Measurements from ENCODE around the gene PADI4. TPM values are rescaled to one million over a fixed set of nuclear protein-coding genes. Genes with fewer than 3 reads are reported as not detected.

PADI4 gene
- total and polyA plus RNA-seq, 2 donors (not counting 3 experiments of a cell fraction or from before 2014, with no cell fraction given), result not detected

DNA sequence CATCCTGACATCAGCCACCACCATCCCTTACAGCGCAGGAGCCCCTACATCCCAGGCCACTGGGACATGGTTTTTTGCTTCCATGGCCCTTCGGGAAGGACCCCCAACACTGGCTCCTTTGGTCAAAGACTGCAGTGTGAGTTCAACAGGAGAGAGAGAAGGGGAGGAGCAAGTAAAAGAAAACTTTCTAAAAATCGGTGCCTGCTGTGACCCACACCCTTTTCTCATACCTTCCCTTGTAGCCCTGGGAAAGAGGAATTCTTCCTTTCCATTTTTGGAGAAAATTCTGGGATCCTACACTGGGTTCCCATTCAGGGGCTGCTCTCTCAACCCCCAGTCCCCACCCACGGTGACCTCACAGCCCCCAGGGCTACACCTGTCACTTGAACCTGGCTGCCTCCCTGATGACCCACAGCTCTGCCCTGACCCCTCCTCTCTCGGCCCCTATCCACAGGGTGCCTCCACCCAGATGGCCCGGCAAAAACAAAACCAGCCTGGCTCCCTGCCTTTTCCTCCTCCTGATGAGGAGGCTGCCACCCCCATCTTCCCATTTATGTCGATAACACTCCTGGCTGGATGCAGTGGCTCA lies 7.6 kb downstream of the PADI4 start:
- Histone ChIP-seq H4K20me1 (replicated peaks; ENCODE audit: control insufficient read depth, extremely low read depth, insufficient read depth, low read length) (no peaks in the 10 kb centered on the region), H3K36me3 (ENCODE audit: control insufficient read depth in 2 of 2, extremely low read depth in 1 of 2, insufficient read depth in 2 of 2, low read length in 2 of 2) (no peaks in the 10 kb centered on the region), H3K27me3 (ENCODE audit: control insufficient read depth in 2 of 2, insufficient read depth in 2 of 2, low read length in 2 of 2) (no peaks in the 10 kb centered on the region), H3K9me3 (replicated peaks; ENCODE audit: control insufficient read depth, insufficient read depth, low read length) (no peaks in the 10 kb centered on the region), H3K9ac (replicated peaks; ENCODE audit: extremely low read depth, insufficient read depth, low read length) (no peak overlapping the region), H3K4me3 (replicated peaks in 1 of 3; ENCODE audit: insufficient read depth in 1 of 3, low read depth in 1 of 3, low read length in 3 of 3) (no peak overlapping the region), H3K4me2 (ENCODE audit: insufficient read depth, low read length) (no peak overlapping the region), H3K9me1 (replicated peaks; ENCODE audit: control insufficient read depth, extremely low read depth, insufficient read depth, low read length) (no peaks in the 10 kb centered on the region), H3K4me1 (ENCODE audit: control insufficient read depth, extremely low read depth, insufficient read depth, low read length) (no peaks in the 10 kb centered on the region), H3K27ac (ENCODE audit: insufficient read depth, low read depth, low read length) (no peak overlapping the region), H3K79me2 (ENCODE audit: control insufficient read depth, insufficient read depth, low read length) (no peaks in the 10 kb centered on the region), H2AFZ (ENCODE audit: low read depth, low read length) (no peak overlapping the region)
- dilution Hi-C loops (cut with MboI; ENCODE audit: extremely low pct_ligation_motif_present, low sequenced_read_pairs), result no loop called here
- TF ChIP-seq, protein P1, sequence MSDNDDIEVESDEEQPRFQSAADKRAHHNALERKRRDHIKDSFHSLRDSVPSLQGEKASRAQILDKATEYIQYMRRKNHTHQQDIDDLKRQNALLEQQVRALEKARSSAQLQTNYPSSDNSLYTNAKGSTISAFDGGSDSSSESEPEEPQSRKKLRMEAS (IDR thresholded peaks at IDR 0.05; ENCODE audit: insufficient read depth, insufficient read length), result no peak
- no peak for TF ChIP-seq POLR2A (IDR thresholded peaks at IDR 0.05; ENCODE audit: low read depth, low read length)
- TF ChIP-seq FOS (IDR thresholded peaks at IDR 0.05; ENCODE audit: borderline replicate concordance, insufficient read depth, low read length), result no peak
- TF ChIP-seq POLR2AphosphoS5 (IDR thresholded peaks at IDR 0.05; ENCODE audit: insufficient read depth, low read depth, low read length), result no peak
- TF ChIP-seq EZH2 (IDR thresholded peaks at IDR 0.05; ENCODE audit: borderline replicate concordance, low read depth, low read length, severe bottlenecking), result no peak
- TF ChIP-seq MYC (IDR thresholded peaks at IDR 0.05; ENCODE audit: low read depth, low read length), result no peak
- TF ChIP-seq JUN (IDR thresholded peaks at IDR 0.05; ENCODE audit: borderline replicate concordance, insufficient read depth, insufficient read length, low read depth), result no peak
- TF ChIP-seq, protein P2, sequence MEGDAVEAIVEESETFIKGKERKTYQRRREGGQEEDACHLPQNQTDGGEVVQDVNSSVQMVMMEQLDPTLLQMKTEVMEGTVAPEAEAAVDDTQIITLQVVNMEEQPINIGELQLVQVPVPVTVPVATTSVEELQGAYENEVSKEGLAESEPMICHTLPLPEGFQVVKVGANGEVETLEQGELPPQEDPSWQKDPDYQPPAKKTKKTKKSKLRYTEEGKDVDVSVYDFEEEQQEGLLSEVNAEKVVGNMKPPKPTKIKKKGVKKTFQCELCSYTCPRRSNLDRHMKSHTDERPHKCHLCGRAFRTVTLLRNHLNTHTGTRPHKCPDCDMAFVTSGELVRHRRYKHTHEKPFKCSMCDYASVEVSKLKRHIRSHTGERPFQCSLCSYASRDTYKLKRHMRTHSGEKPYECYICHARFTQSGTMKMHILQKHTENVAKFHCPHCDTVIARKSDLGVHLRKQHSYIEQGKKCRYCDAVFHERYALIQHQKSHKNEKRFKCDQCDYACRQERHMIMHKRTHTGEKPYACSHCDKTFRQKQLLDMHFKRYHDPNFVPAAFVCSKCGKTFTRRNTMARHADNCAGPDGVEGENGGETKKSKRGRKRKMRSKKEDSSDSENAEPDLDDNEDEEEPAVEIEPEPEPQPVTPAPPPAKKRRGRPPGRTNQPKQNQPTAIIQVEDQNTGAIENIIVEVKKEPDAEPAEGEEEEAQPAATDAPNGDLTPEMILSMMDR (IDR thresholded peaks at IDR 0.05; ENCODE audit: extremely low read depth in 1 of 2, insufficient read depth in 1 of 2, low read depth in 1 of 2, low read length in 2 of 2), result no peak
- POLR2A ChIA-PET, result no interaction called here
- no peak for DNase-seq (ENCODE audit: low read depth, low spot score)
- FAIRE-seq, result no peak
- intact Hi-C loops (cut with micrococcal nuclease), result no loop called here
- CTCF ChIA-PET, result no interaction called here
- no TSS peak for BruUV-seq (replicated peaks)
